Stimulated activated CD4-positive, alpha-beta T cell treated with anti-CD3 and anti-CD28 coated beads, TNF-alpha, amount 100 ng/mL, for 48 hours (primary cell): ENCODE data around the gene TMEM187.

Experiments
- DNase-seq, 3 donors: peaks; one replicate each; pipeline ENCODE4 v3.0.0-alpha.2; 2020; ENCODE audit warnings: low read depth in 3 of 3

The TMEM187 gene

GRCh38 chrX:153954558-153955227 lies 17.9 kb upstream of the TMEM187 start:
- DNase-seq = no peak

DNA sequence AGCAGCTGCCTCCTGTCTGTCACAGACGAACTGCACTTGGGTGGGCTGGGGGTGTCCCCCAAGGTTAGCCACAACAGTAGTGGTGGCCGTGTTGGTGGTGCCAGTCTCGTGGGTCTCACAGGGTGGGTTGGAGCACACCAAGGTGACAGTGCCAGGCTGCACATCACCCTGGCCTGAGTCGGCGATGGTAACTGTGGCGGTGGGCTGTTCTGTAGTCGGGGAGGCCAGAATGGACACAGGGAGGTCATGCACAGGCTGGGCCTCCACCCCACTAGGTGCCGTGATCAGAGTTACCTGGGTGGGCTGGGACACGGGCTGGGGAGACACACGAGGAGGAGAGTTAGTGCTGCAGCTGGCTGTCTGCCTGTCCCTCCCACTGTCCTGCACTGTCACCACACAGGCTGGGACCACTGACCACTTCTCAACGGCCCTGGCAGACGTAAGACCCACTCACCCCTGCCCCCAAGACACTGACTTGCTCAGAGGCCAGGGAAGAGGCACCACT lies 17.3 kb upstream of the TMEM187 start:
- DNase-seq = no peak

DNA sequence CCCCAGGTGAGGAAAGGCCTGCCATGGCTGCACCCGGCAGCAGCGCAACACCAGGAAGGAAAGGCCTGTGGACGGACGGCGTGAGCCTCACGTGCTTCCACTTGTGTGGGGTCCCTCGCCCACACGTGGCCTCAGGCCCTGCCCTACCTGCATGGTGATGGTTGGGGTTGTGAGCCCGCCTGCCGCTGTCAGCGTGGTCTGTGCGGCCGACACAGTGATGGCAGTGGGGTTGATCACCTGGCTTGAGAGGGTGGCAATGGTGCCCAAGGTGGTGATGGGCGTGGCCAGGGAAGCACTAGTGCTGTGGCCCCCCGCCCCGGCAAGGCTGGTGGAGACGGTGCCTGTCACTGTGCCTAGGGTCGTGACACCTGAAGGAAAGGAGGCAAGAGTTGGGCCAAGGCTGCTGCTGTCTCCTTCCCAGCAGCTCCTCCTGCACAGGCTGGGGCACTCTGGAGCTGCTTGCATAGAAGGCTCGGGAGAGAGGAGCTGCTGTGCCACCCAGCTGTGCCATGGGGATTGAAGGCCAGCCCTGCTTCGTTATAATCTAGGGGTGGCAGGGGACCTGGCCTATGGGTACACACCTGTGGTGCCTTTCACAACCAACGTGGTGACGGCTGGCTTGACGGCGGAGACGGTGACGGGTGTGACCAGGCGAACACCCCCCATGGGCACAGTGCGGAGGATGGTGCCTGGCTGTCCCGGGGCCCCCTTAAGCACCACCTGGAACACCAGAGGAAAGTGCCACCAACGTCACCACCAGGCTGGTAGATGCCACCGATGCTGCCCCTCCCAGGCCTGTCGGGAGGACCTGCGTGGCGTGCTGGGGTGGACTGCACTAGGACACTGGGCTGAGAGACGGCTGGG lies 16.3 kb upstream of the TMEM187 start:
- DNase-seq = no peak

GRCh38 chrX:153957224-153957623 lies 15.3 kb upstream of the TMEM187 start:
- no peak for DNase-seq

DNA sequence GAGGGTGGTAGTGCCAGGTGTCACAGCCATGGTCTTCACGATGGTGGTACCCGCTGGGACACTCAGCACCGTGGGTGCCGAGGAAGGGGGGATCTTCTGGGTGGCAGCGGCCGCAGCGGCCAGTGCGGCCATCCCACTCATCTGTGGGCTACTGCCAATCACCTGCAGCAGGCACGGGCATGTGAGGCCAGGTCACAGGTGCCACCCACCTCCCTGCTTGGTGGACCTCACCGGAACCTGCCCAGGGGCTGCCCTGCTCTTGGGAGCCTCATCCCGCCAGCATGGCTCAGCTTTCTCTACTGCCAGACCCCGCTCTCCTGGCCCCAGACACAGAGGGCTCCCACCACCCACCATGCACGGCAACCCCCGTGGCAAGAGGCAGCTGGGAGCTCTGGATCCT lies 13.9 kb upstream of the TMEM187 start:
- DNase-seq = no peak

- no peak for DNase-seq
Measured at GRCh38 chrX:153959649-153960048, 12.9 kb upstream of the TMEM187 start.

- no peak for DNase-seq
Measured at GRCh38 chrX:153960077-153960476, 12.5 kb upstream of the TMEM187 start.

GRCh38 chrX:153960786-153961185 lies 11.8 kb upstream of the TMEM187 start:
- no peak for DNase-seq

GRCh38 chrX:153961292-153961691 lies 11.3 kb upstream of the TMEM187 start:
- no peak for DNase-seq

DNA sequence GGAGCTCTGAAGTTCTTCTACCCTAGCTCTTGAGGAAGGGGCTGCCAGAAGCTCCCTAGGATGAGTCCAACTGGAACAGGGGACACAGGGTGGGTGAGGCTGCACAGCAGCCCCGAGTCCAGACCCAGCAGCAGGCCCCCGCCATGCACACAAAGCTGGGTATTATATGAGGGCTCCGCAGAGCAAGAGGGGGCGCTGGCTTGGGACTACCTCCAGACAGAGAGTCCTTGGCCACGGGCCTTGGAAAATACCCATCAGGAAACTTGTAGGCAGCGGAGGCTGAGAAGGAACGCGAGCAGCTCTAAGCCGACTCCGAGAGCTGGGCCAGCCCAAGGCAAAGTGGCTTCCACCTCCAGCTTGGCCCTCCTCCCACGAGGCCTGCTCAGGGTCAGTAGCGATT lies 9.0 kb upstream of the TMEM187 start:
- no peak for DNase-seq

- DNase-seq = no peak
Measured at GRCh38 chrX:153964105-153964504, 8.4 kb upstream of the TMEM187 start.

DNA sequence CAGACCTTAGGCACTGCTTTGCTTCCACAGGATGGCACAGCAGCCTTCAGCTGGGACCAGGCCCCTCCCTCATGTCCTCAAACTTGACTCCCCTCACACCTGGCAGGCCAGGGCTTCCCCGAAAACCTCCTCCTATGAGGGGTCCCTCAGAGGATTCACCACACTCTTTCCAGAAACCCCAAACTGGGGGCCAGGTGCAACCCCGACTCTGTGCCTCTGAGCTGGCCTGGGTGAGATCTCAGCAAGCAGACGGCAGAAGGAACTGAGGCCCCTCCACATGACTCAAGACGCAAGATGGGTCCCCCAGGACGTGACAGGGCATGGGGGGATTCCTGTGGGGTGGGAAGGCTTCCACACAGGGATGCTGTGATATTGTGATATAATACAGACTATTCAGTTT lies 7.1 kb upstream of the TMEM187 start:
- no peak for DNase-seq

DNA sequence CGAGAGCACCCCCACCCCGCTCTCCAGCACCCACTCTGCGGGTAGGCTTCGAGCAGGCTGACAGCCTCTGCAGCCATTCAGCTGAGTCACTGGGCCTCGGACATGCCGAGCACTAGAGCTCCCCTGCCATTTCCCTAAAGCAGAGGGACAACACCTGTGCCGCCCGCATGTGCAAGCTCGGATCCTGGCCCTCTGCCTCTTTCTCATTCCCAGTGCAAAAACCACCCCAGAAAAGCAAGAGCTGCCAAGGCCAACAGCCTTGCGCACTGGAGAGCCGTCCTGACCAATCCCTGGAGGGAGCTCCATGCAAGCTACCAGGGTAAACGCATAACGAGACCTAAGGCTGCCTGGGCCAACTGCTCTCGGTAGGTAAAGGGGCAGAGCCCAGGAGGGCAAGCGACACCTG lies 6.3 kb upstream of the TMEM187 start:
- DNase-seq = no peak

DNA sequence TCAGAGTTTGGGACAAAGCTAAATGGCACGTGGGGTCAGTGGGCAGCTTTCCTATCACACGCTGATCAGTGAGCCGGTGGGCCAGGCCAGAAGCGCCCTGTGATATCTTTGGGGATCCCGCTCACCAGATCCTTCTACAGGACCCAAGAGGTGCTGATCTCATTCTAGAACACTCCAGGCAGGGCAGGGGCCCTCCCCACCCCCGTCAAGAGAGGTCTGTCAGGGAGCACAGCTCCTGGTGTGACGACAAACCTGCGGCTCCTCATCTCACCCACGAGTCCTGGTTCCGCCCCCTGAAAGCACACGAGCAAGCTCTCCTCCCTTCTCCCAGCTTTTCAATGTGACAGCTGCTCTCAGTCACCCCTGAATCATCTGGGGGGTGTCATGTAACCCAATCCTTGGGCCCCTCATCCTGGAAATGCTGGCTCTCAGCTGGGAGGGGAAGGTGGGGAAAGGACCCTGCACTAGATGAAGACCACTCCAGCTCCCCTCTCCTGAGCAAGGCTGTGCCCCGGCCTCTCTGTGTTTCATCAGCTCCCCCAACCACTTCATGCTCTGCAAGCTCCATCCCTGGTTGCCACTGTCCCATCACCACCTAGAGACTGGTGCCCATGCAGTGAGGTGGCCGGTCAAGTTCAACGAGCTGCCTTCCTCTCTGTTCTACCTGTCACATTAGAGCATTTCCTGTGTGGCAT lies 5.6 kb upstream of the TMEM187 start:
- DNase-seq = peak in 1 of 3 donors; percentile 45

GRCh38 chrX:153967536-153968224 lies 4.9 kb upstream of the TMEM187 start:
- no peak for DNase-seq

GRCh38 chrX:153968255-153968654 lies 4.3 kb upstream of the TMEM187 start:
- no peak for DNase-seq

GRCh38 chrX:153968754-153969124 lies 3.8 kb upstream of the TMEM187 start:
- DNase-seq = no peak

- DNase-seq = no peak
Measured at GRCh38 chrX:153969125-153969903, 3.2 kb upstream of the TMEM187 start.

GRCh38 chrX:153969904-153970356 lies 2.6 kb upstream of the TMEM187 start:
- no peak for DNase-seq

GRCh38 chrX:153970357-153971123 lies 2.0 kb upstream of the TMEM187 start:
- peak in 1 of 3 donors; percentile 36 for DNase-seq
